ENCODE results near the gene NEO1.

DNA sequence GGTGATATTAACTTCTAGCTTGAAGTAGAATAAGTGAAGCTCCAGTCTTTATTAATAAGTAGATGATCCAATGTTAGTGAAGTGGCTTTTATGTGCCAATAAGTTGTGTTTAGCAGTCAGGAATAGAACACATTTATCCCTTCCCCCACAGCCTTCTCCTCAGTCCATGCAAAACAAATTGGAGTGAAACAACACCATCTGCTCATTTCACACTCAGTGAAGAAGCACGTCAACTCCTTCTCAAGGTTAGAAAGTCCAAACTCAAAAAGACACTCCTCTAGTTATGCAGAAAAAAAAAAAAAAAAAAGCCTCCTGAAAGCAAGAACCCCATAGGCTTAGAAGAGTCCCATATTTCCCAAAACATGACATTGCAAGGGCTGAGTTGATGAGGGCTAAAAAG lies 18.0 kb upstream of the NEO1 start:
- TF ChIP-seq, protein P1, sequence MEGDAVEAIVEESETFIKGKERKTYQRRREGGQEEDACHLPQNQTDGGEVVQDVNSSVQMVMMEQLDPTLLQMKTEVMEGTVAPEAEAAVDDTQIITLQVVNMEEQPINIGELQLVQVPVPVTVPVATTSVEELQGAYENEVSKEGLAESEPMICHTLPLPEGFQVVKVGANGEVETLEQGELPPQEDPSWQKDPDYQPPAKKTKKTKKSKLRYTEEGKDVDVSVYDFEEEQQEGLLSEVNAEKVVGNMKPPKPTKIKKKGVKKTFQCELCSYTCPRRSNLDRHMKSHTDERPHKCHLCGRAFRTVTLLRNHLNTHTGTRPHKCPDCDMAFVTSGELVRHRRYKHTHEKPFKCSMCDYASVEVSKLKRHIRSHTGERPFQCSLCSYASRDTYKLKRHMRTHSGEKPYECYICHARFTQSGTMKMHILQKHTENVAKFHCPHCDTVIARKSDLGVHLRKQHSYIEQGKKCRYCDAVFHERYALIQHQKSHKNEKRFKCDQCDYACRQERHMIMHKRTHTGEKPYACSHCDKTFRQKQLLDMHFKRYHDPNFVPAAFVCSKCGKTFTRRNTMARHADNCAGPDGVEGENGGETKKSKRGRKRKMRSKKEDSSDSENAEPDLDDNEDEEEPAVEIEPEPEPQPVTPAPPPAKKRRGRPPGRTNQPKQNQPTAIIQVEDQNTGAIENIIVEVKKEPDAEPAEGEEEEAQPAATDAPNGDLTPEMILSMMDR (IDR thresholded peaks at IDR 0.05), result no peak
- TF ChIP-seq RXRA (IDR thresholded peaks at IDR 0.05; ENCODE audit: borderline replicate concordance, low read depth), result no peak
- TF ChIP-seq EP300 (IDR thresholded peaks at IDR 0.05; ENCODE audit: borderline replicate concordance in 1 of 2, low read depth in 1 of 2, low read length in 1 of 2), result no peak
- no peak for TF ChIP-seq FOXM1 (IDR thresholded peaks at IDR 0.05; ENCODE audit: low read depth)
